MM.1S (cell line): ENCODE data around the gene CEACAM19.

Source experiments
- EZH2 ChIP-seq: fragments of 300-600 bp; sonication (generic); optimal IDR thresholded peaks from 2 replicates; pipeline ENCODE3; 2017; ENCODE audit warnings: low read depth, mild to moderate bottlenecking, antibody characterized with exemption, low read length, mixed read lengths
- EZH2phosphoT487 ChIP-seq: fragments of 300-600 bp; sonication (generic); IDR thresholded peaks from 2 replicates; pipeline ENCODE4 v1.6.1; 2018; ENCODE audit warnings: antibody characterized with exemption, low read length
- TF ChIP-seq, protein P1 (sequence below): fragments of 300-600 bp; sonication (generic); IDR thresholded peaks from 2 replicates; pipeline ENCODE4 v1.5.1; 2016; ENCODE audit warnings: antibody characterized with exemption, low read length, mixed read lengths

DNA sequence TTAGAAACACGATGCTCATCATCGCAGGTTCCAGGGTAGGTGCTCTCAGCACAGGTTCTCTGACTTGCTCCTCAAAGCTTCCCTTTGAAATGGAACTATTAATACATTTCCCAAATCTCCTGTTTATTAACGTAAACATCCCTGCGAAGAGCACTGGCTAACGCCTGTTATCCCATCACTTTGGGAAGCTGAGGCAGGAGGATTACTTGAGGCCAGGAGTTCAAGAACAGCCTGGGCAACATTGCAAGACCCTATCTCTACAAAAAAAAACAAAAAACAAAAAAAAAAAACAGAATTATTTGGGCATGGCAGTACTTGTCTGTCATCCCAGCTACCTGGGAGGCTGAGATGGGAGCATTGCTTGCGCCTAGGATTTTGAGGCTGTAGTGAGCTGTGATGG is 46.3 kb downstream of the CEACAM19 start:
- TF ChIP-seq, protein P1, sequence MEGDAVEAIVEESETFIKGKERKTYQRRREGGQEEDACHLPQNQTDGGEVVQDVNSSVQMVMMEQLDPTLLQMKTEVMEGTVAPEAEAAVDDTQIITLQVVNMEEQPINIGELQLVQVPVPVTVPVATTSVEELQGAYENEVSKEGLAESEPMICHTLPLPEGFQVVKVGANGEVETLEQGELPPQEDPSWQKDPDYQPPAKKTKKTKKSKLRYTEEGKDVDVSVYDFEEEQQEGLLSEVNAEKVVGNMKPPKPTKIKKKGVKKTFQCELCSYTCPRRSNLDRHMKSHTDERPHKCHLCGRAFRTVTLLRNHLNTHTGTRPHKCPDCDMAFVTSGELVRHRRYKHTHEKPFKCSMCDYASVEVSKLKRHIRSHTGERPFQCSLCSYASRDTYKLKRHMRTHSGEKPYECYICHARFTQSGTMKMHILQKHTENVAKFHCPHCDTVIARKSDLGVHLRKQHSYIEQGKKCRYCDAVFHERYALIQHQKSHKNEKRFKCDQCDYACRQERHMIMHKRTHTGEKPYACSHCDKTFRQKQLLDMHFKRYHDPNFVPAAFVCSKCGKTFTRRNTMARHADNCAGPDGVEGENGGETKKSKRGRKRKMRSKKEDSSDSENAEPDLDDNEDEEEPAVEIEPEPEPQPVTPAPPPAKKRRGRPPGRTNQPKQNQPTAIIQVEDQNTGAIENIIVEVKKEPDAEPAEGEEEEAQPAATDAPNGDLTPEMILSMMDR = no peak
- TF ChIP-seq EZH2phosphoT487 (no peak), EZH2 (no peak)
